Activated CD4-positive, alpha-beta T cell treated with anti-CD3 and anti-CD28 coated beads, Interleukin-2, Interleukin-4, amounts not matched to agents 100 ng/mL and 50 ng/mL, durations not matched to agents 16 hours and 8 hours (primary cell): ENCODE measurements around the gene AVPI1.
A peak's percentile ranks its signal among the peaks of the same experiment; 100 is the strongest.
"Not testable (repeated sequence)": the region's sequence is repeated elsewhere in the genome, so short reads cannot be mapped to it uniquely, and the experiment has no call there.

Source experiments
- DNase-seq: peaks from one replicate; pipeline ENCODE4 v3.0.0-alpha.2; 2020; ENCODE audit warnings: low spot score

Gene AVPI1

GRCh38 chr10:97711640-97712572, 24.9 kb upstream of the AVPI1 start:
- no peak for DNase-seq

DNA sequence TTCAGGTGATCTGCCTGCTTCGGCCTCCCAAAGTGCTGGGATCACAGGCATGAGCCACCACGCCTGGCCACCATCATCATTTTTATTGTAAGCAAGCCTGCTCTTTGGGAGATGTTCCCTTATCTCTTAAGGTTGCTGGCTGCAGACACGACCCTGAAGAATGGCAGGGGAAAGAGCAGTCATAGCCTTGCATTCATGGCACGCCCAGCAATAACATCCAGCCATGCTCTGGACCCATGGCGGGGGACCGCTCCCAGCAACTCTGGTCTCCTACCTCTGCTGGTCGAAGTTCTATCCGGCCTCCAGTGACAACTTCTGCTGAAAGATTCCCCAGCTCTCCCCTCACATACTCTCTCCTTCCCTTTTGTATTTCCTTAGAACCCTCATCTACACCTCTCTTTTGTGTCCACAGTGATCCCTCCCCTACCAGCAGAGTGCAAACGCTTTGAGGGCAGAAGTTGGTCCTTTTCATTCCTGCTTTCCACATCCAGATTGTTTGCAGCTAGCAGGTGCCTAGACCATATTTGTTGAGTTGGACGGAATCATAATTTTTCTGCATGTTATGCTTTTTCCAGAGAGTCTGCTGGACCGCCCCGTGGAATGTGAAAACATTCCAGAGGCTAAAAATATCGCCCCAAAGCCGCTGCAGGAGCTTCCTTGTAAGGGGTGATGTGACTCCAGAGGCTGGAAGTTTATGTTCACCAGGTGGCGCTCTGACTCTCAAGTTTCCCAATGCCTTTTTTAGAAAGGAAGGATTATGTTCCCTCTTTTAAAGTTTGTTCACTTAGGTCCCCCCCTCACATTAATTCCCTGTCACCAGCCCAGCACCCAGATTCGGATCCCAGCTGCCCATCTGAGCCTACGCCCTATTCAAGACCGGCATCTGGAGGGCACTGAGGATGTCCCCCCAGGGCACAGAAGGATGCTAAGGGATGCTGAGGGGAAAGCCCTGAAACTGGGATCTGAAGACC, 22.2 kb upstream of the AVPI1 start:
- no peak for DNase-seq

DNA sequence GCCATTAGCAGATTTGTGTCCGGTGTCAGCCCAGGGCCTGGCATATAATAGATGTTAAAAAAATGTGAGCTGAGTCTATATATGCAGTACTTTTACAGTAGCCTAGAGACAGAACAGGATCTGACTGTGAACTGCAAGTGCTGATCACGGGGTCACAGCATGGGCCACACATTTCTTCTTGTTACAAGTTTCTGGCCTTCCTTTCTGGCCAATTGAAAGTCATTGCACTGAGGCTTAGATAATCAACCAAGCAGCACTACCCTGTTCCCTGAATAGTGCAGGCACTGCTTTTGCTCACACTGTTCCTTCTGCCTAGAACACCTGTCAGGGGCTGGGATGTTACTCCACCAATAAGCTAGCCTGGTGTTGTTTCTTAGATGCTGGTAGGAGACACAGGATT, 21.1 kb upstream of the AVPI1 start:
- DNase-seq: no peak

DNA sequence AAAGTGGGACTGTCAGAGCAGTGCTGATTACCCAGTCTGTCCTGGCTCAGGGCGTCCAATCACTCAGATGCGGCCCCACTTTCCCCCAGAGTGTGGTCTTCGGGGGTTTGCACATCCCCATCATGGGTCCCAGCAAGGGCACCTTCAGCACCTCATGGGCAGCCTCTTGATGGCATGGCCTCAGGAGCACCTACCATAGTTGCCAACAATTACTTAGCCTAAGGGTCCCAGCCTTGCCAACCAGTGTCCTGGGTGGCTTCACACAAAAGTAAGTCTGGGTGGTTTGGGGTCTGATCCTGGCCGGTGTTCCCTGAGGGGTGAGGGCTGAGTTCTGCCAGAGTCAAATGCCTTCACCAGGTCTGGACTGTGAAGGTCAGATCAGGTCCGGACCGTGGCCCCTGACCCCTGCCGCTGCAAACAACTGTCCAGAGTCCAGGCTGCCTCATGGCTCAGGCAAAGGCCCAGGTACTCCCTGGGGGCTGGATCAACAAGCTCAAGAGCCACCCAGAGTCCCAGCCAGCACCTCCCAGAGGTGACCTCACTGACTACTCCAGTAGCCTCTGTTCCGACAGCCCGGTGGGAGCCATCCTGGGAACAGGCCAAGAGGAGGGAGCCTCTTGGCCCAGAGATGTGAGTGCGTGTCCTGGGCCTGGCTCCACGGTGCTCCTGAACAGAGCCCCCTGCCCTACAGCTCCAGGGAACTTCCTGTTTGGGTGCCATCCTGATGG, 20.3 kb upstream of the AVPI1 start:
- no peak for DNase-seq

DNA sequence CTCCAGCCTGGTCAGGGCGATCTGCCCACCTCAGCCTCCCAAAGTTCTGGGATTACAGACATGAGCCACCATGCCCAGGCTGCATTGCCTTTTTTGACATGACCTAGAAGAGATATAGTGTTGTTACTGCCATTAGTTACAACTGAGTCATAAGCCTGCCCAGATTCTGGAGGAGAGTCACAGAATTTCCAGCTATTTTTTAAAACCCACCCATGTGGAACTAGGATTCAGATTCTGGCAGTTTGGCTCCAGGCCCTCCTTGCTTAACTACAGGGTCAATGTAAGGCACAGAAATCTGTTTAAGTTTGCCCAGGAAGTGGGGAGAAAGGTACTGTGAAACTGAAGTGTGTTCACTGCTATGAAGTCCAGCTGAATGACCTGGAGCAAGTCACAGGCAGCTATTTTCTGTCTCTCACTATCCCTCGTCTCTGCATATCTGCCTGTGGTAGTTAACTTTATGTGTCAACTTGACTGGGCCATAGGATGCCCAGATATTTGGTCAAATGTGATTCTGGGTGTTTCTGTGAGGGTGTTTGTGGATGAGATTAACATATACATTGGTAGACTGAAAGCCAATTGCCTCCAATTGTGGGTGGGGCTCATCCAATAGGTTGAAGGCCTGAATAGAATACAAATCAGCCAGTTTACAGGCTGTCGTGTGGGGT, 18.1 kb upstream of the AVPI1 start:
- no peak for DNase-seq

- DNase-seq: no peak
These were observed 17.3 kb upstream of the AVPI1 start for GRCh38 chr10:97704341-97704740.

GRCh38 chr10:97703398-97704067, 16.5 kb upstream of the AVPI1 start:
- DNase-seq: no peak

- DNase-seq: peak; percentile 73
These were observed 14.5 kb upstream of the AVPI1 start for GRCh38 chr10:97701438-97702069.

DNA sequence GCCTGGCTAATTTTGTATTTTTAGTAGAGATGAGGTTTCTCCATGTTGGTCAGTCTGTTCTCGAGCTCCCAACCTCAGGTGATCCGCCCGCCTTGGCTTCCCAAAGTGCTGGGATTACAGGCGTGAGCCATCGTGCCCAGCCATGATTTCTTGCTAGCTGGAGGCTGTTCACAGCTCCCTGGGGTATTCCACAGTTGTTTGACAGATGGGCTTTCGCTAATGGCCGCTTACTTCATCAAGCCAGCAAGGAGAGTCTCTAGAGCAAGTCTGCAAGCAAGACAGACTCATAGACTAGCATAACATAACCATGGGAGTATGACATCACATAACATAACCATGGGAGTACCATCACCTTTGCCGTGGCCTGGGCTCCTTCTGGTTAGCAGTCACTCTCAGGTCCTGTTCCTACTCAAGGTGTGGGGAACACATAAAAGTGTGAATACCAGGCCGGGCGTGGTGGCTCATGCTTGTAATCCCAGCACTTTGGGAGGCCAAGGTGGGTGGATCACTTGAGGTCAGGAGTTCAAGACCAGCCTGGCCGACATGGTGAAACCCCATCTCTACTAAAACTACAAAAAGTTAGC, 11.1 kb upstream of the AVPI1 start:
- DNase-seq: not testable (repeated sequence)

GRCh38 chr10:97690133-97690532, 3.1 kb upstream of the AVPI1 start:
- DNase-seq: no peak

- no peak for DNase-seq
These were observed 2.5 kb upstream of the AVPI1 start for GRCh38 chr10:97689559-97690020.

GRCh38 chr10:97687785-97688781, 1.0 kb upstream of the AVPI1 start:
- DNase-seq: no peak

GRCh38 chr10:97686301-97686961, 610 bp downstream of the AVPI1 start:
- DNase-seq: peak; percentile 33

GRCh38 chr10:97685395-97685958, 1.6 kb downstream of the AVPI1 start:
- DNase-seq: no peak

- no peak for DNase-seq
These were observed 2.1 kb downstream of the AVPI1 start for GRCh38 chr10:97684866-97685394.

GRCh38 chr10:97684368-97684713, 2.7 kb downstream of the AVPI1 start:
- not testable (repeated sequence) for DNase-seq

GRCh38 chr10:97683556-97684367, 3.3 kb downstream of the AVPI1 start:
- no peak for DNase-seq
